ENCODE data around the gene SVOPL. TPM values are rescaled to one million over a fixed set of nuclear protein-coding genes. Genes with fewer than 3 reads are reported as not detected.

Gene SVOPL
- total RNA-seq, 1 donor from 2014 or later, result 0.09 TPM

DNA sequence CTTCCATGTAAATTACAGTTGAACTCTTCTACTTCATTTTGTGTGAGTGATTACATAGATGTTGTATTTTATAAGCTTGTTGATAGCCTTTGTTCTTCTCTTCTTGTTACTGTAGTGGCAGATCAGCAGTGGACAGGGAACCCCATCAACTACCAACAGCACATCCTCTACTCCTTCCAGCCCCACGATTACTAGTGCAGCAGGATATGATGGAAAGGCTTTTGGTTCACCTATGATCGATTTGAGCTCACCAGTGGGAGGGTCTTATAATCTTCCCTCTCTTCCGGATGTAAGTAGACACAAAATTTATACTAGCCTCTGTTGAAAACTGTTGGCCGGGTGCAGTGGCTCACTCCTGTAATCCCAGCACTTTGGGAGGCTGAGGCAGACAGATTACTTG lies 130.4 kb downstream of the SVOPL start:
- H2AFZ ChIP-seq (replicated peaks), result no peak overlapping the region
- H3K27me3 Mint-ChIP-seq (ENCODE audit: insufficient read depth, low read depth), result no peaks in the 10 kb centered on the region
- H3K4me1 ChIP-seq, result peaks cover 17% of the 10 kb centered on the region
- TF ChIP-seq, protein P1, sequence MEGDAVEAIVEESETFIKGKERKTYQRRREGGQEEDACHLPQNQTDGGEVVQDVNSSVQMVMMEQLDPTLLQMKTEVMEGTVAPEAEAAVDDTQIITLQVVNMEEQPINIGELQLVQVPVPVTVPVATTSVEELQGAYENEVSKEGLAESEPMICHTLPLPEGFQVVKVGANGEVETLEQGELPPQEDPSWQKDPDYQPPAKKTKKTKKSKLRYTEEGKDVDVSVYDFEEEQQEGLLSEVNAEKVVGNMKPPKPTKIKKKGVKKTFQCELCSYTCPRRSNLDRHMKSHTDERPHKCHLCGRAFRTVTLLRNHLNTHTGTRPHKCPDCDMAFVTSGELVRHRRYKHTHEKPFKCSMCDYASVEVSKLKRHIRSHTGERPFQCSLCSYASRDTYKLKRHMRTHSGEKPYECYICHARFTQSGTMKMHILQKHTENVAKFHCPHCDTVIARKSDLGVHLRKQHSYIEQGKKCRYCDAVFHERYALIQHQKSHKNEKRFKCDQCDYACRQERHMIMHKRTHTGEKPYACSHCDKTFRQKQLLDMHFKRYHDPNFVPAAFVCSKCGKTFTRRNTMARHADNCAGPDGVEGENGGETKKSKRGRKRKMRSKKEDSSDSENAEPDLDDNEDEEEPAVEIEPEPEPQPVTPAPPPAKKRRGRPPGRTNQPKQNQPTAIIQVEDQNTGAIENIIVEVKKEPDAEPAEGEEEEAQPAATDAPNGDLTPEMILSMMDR (IDR thresholded peaks at IDR 0.05), result no peak
- TF ChIP-seq EZH2phosphoT487 (IDR thresholded peaks at IDR 0.05) (no peak), EZH2 (IDR thresholded peaks at IDR 0.05) (no peak)
- H3F3A ChIP-seq (ENCODE audit: low read depth), result peaks cover 72% of the 10 kb centered on the region
- no peaks in the 10 kb centered on the region for H3K9me3 ChIP-seq (ENCODE audit: low read depth)
- DNase-seq (ENCODE audit: low spot score), result no peak
- H3K4me3 ChIP-seq, result no peak overlapping the region
- H3K27ac ChIP-seq, result peak overlapping the region; percentile 9
- H3K9me3 Mint-ChIP-seq, result no peaks in the 10 kb centered on the region
- peaks cover 60% of the 10 kb centered on the region for H3K36me3 Mint-ChIP-seq
- H3K9ac ChIP-seq, result no peak overlapping the region
- no peaks in the 10 kb centered on the region for H4K20me1 ChIP-seq (ENCODE audit: low read depth)
- H3K79me2 ChIP-seq (ENCODE audit: low read depth), result peaks cover 70% of the 10 kb centered on the region
- H3K27me3 ChIP-seq, result no peaks in the 10 kb centered on the region
- H3K27ac Mint-ChIP-seq, result peak overlapping the region; percentile 16
- H3K4me1 Mint-ChIP-seq, result peaks cover 3% of the 10 kb centered on the region
- H3K36me3 ChIP-seq, result peaks cover 71% of the 10 kb centered on the region
- no peak overlapping the region for H3K4me3 Mint-ChIP-seq
- no peak overlapping the region for H3K4me2 ChIP-seq

DNA sequence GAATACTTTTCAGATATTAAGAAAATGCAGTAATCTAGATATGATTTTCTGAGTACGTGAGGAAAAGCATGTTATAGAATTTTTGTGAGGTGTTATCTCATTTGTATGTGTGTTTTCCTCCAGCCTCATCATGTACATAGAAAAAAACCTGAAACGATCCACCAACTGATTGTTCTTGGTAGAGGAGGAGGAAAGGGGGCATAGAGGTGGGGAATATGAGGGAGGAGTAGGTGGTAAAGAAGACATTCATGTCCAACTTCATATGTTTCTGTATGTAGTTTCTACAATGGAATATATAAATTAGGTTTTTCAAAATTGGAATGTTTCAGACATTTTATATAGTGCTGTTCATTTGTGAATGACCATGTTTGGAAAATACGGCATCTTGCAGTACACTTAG lies 131.7 kb downstream of the SVOPL start:
- no peak overlapping the region for H2AFZ ChIP-seq (replicated peaks)
- H3K27me3 ChIP-seq, result no peaks in the 10 kb centered on the region
- no peaks in the 10 kb centered on the region for H4K20me1 ChIP-seq (ENCODE audit: low read depth)
- DNase-seq (ENCODE audit: low spot score), result no peak
- Mint-ChIP-seq H3K36me3 (peaks cover 67% of the 10 kb centered on the region), H3K4me1 (no peaks in the 10 kb centered on the region), H3K4me3 (no peak overlapping the region), H3K9me3 (peaks cover 10% of the 10 kb centered on the region), H3K27me3 (ENCODE audit: insufficient read depth, low read depth) (no peaks in the 10 kb centered on the region), H3K27ac (no peak overlapping the region)
- H3K4me3 ChIP-seq, result no peak overlapping the region
- peaks cover 58% of the 10 kb centered on the region for H3K79me2 ChIP-seq (ENCODE audit: low read depth)
- no peak overlapping the region for H3K4me2 ChIP-seq
- H3K9ac ChIP-seq, result no peak overlapping the region
- H3K36me3 ChIP-seq, result peaks cover 81% of the 10 kb centered on the region
- TF ChIP-seq EZH2phosphoT487 (IDR thresholded peaks at IDR 0.05), result no peak
- TF ChIP-seq, protein P1 (IDR thresholded peaks at IDR 0.05), result no peak
- peaks cover 4% of the 10 kb centered on the region for H3K4me1 ChIP-seq
- H3F3A ChIP-seq (ENCODE audit: low read depth), result peaks cover 63% of the 10 kb centered on the region
- peak overlapping the region; percentile 51 for H3K27ac ChIP-seq
- H3K9me3 ChIP-seq (ENCODE audit: low read depth), result no peaks in the 10 kb centered on the region

DNA sequence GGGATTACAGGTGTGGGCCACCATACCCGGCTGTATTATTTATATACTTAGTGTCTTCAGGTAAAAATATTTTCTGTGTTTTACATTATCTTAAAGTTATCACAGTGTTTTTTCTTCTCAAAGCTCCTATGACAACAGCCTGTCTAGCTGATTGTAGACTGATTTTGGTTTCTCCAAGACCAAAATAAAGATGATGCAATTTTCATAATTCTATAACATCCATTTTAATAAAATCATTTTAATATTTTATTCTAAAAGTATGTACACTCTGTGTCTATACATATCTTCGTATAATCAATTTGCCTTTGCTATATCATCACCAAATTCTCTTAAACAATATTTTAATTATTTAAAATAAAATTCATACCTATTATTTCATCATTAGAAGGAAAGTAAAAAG lies 132.5 kb downstream of the SVOPL start:
- H3K27ac ChIP-seq, result no peak overlapping the region
- no peak overlapping the region for H3K4me3 ChIP-seq
- DNase-seq (ENCODE audit: low spot score), result no peak
- Mint-ChIP-seq H3K27me3 (ENCODE audit: insufficient read depth, low read depth) (no peaks in the 10 kb centered on the region), H3K9me3 (peaks cover 16% of the 10 kb centered on the region), H3K4me1 (no peaks in the 10 kb centered on the region), H3K27ac (no peak overlapping the region), H3K36me3 (peaks cover 68% of the 10 kb centered on the region), H3K4me3 (no peak overlapping the region)
- no peak overlapping the region for H2AFZ ChIP-seq (replicated peaks)
- no peaks in the 10 kb centered on the region for H4K20me1 ChIP-seq (ENCODE audit: low read depth)
- no peaks in the 10 kb centered on the region for H3K9me3 ChIP-seq (ENCODE audit: low read depth)
- H3K4me1 ChIP-seq, result no peaks in the 10 kb centered on the region
- TF ChIP-seq EZH2 (IDR thresholded peaks at IDR 0.05) (no peak), EZH2phosphoT487 (IDR thresholded peaks at IDR 0.05) (no peak)
- TF ChIP-seq, protein P1 (IDR thresholded peaks at IDR 0.05), result no peak
- no peak overlapping the region for H3K4me2 ChIP-seq
- no peaks in the 10 kb centered on the region for H3K27me3 ChIP-seq
- H3F3A ChIP-seq (ENCODE audit: low read depth), result peaks cover 64% of the 10 kb centered on the region
- H3K9ac ChIP-seq, result no peak overlapping the region
- H3K36me3 ChIP-seq, result peaks cover 81% of the 10 kb centered on the region
- H3K79me2 ChIP-seq (ENCODE audit: low read depth), result peaks cover 58% of the 10 kb centered on the region

Data from neural progenitor cell (in vitro differentiated cells).